ENCODE data around the gene ZNF547.

Gene ZNF547

DNA sequence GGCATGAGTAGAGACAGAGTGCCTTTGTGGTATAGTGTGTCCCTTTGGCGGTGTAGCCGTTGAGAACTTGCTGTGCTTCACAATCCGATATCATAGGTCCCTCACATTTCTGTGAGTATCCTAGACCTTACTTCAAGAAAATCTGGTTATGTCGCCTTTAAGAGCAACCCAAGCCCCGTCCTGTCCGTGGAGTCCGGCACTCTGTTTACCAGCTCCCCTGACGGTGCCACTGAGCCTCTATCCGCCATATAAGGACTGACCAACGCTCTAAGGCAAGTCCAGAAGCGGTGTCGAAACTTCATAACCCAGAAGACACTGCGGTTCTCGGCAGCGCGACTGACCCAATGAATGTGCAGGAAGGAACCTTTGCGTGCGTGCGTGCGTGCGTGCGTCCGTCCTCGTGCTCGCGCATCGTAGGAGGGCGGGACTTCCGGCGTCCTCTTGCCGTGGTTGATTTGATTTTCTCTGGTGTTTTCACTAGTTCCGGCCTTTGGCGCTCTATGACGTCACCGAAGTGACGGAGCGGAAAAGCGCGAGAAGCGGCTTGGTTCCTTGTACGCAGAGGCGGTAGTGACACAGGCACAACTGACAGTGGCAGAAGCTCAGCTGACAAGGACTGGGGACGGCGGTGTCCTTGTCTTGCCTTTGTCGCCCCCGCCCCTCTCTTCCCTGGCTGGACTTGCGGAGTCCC lies at the start of gene ZNF547, which contains the start of gene TRAPPC2B:
Gene ZNF547, plus strand, starts transcription at position 555 of the 691 bp plus-strand sequence. CDS start 5,005 bp downstream, outside the sequence.
Gene TRAPPC2B, plus strand, starts transcription at position 555 of the 691 bp plus-strand sequence. CDS start 1,283 bp downstream, outside the sequence.
- DNase-seq (ENCODE audit: low spot score): peak; percentile 100

- DNase-seq (ENCODE audit: low spot score): no peak
Measured at GRCh38 chr19:57314146-57314545, 49.2 kb upstream of the ZNF547 start.

DNA sequence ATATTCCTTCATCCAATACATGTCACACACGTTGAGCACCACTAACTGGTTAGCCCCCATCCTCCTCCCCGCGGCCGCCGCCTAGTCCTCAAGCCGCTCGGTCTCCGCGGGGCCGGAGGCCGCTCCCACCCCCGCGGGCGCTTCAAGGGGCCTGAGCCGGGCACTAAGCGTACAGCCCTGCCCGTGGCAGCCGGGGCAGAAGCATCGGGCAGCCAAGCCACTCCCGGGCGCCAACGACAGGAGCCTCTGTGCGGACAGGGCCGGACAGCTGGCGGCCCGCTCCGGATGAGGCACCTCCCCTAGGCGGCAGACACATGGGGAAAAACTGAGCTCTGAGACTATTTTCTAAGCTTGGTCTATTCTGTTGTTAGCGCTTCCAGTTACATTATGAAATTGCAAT lies 45.8 kb upstream of the ZNF547 start:
- no peak for DNase-seq (ENCODE audit: low spot score)

DNA sequence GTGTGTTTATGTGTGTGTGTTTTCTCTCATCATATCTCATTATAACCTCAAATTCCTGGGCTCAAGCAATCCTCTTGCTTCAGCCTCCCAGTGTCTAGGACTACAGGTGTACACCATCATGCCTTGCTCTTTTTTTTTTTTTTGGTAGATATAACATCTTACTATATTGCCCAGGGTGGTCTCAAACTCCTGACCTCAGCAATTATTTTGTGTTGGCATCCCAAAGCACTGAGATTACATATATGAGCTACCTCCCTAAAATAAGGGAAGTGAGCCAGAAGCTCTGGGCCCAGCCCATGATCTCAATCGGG lies 43.5 kb upstream of the ZNF547 start:
- DNase-seq (ENCODE audit: low spot score): no peak

DNA sequence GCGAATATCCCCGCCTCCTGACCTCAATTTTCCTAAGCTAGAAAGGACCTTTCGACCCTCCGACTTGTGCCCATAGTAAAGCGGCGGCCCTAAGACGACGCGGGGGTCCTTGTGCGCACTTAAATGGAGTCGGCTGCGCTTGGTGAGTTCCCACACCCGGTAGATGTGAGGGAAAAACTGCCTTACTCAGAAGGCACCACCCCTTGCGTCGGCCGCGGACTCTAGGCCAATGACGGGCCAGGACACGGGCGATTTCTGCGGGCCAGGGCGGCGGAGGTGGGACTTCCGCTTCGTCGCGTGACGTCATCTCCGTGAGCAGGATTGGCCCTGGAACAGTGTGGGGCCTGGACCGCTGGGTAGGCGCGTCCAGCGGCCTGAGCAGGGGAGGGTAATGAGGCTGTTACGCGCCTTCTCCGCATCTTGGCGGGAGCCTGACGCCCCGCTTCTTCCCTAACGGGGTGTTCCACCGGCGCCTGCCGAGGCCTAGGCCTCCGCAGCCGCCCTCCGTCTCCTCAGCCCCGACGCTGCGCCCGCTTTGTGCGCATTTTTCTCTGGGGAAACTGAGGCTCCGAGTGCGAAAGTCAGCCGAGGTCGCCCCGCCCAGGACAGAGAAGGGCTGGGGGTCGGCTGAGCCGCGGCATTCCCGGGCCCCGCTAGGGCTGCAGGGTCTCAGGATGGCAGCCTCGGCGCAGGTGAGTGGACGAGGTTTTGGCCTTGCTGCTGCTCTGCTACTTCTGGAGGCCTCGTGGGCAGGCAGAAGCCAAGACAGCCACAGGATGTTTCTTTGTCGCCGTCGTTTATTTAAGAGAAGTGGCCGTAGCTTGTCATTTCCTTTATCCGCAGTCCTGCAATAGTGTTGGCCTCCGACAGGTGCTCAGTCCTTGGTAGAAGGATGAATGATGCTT lies 42.9 kb upstream of the ZNF547 start, which contains the start of gene ZNF543:
Gene ZNF543, plus strand, starts transcription at position 293 of the 905 bp plus-strand sequence. Its CDS starts 382 bp downstream, at position 675.
- DNase-seq (ENCODE audit: low spot score): peak; percentile 97

DNA sequence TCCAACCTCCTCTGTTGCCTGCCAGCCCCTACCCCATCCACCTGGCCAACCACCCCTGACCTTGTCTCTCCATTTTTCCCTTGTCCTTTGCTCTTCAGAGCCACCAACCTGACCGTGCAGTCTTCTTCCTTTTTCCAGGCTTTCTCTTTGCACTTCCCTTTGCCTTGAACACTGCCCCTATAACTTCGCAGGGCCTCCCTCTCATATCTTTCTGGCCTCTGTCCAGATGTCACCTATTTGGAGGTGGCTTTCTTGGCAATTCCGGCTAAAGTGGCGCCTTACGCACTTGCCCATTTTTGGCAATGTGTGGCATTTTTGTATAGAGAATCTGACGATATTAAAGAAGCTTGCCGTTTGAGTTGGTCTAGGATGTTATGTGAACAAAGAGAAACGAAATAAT lies 42.2 kb upstream of the ZNF547 start:
- DNase-seq (ENCODE audit: low spot score): no peak

- no peak for DNase-seq (ENCODE audit: low spot score)
Measured at GRCh38 chr19:57321751-57322150, 41.6 kb upstream of the ZNF547 start.

- DNase-seq (ENCODE audit: low spot score): no peak
Measured at GRCh38 chr19:57324992-57325391, 38.4 kb upstream of the ZNF547 start.

GRCh38 chr19:57327993-57328392 lies 35.4 kb upstream of the ZNF547 start:
- no peak for DNase-seq (ENCODE audit: low spot score)

GRCh38 chr19:57334191-57334590 lies 29.2 kb upstream of the ZNF547 start:
- no peak for DNase-seq (ENCODE audit: low spot score)

GRCh38 chr19:57338877-57339276 lies 24.5 kb upstream of the ZNF547 start:
- DNase-seq (ENCODE audit: low spot score): no peak

DNA sequence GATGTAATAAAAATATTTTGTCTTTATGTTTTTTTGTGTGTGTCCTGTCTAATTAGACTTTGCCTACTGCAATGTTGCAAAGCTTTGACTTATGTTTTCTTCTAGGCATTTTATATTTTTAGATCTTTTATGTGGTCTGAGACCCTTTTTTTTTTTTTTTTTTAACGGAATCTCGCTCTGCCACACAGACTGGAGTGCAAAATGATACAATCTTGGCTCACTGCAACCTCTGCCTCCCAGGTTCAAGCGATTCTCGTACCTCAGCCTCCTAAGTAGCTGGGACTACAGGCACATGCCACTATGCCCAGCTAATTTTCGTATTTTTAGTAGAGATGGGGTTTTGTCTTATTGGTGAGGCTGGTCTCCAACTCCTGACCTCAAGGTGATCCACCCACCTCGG lies 20.8 kb upstream of the ZNF547 start:
- DNase-seq (ENCODE audit: low spot score): no peak

DNA sequence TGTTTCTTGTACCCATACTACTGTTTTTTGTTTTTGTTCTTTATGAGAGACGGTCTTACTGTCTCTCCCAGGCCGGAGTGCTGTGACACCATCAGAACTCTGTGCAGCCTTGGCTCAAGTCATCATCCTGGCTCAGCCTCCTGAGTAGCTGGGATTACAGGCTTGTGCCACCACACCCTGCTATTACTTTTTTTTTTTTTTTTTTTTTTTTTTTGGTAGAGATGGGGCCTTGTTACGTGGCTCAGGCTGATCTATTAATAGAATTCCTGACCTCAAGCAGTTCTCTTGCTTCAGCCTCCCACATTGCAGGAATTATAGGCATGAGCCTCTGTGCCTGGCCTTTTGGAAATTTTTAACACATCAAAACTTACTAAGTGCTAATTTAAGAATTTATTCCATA lies 15.2 kb upstream of the ZNF547 start:
- no peak for DNase-seq (ENCODE audit: low spot score)

GRCh38 chr19:57350877-57351805 lies 12.2 kb upstream of the ZNF547 start, which contains the start of gene ZNF304:
ZNF304 (plus strand) TSS chr19:57351271; CDS start chr19:57351665, 394 bp downstream.
- peak; percentile 94 for DNase-seq (ENCODE audit: low spot score)

DNA sequence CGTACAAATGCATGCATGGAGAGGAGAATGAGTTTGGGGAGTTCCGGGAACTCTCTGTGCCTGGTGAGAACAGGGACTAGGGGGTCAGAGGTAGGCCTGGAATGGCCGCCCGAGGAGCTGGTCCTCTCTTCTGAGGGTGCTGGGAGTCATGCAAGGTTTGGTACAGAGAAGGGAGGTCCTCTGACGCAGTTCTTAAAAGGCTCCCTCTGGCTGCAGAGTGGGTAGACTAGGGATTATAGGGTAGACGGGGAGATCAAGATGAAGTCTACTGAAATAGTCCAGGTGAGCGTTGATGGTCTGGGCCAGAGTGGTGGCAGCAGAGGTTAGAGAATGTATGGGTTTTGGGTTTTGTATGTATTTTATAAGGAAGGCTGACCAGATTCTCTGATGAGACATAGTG lies 11.5 kb upstream of the ZNF547 start:
- no peak for DNase-seq (ENCODE audit: low spot score)

- DNase-seq (ENCODE audit: low spot score): no peak
Measured at GRCh38 chr19:57355916-57356315, 7.4 kb upstream of the ZNF547 start.

- DNase-seq (ENCODE audit: low spot score): no peak
Measured at GRCh38 chr19:57357406-57357805, 5.9 kb upstream of the ZNF547 start.

DNA sequence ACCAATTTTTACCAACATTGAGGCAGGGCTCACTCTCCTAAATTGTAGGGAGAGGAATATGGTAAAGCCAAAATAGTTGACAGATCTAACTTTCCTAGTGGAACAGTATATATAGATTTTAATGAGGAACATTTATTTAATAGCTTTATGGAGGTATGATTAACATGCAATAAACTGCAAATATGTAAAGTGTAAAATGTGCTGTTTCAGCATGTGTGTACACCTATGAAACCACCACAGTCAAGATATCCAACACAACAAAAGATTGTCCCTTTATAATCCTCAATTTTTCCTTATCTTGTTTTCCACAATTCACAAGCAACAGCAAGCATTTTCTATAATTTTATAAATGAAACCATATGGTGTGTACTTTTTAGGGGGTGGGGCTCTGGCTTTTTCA lies 4.1 kb upstream of the ZNF547 start:
- no peak for DNase-seq (ENCODE audit: low spot score)

DNA sequence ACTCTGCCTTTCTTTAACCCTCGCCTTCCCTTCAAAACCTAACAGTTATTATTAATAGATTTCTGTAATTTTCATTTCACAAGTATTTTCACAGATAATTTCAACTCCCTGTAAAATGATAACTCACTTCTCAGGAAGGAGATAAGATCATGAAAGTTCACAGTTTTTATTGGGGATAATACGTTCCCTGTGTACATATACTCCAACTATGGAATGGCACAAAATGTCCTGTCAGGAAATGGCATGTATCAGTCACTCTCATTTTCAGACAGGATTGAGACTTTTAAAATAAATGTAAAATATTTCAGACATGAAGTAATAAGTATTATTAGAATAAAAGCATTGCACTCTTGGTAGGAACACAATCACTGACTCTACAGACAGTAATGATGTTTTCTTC lies 932 bp upstream of the ZNF547 start:
- DNase-seq (ENCODE audit: low spot score): no peak

GRCh38 chr19:57363688-57364181 lies 384 bp downstream of the ZNF547 start:
- no peak for DNase-seq (ENCODE audit: low spot score)

DNA sequence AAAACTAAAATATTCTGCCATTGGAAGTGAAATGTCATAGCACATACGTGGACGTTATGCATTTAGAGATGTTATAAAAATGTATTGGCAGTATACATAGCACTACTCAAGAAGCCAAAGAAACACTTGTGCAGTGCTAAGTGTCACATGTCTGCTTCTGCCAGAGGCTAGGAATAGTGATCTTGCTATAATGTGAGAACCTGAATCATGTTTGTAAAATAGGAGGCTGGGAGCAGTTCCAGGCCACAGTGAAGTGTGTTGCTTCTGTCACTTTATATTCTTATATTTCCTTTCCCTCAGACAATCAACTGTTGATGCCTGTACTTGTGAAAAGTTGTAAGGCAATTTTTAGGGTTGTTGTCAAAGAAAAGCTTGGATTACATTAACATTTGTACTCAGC lies 3.4 kb downstream of the ZNF547 start:
- DNase-seq (ENCODE audit: low spot score): no peak

DNA sequence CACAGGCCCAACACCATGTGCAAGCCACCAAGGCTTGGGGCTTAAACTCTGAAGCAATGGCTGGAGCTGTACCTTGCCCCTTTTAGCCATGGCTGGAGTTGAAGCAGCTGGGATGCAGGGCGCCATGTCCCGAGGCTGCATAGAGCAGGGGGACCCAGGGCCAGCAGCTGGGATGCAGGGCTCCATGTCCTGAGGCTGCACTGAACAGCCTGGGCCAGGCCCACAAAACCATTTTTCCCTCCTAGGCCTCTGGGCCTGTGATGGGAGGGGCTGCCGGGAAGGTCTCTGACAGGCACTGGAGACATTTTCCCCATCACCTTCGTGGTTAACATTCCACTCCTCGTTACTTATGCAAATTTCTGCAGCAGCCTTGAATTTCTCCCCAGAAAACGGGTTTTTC lies 10.8 kb downstream of the ZNF547 start:
- DNase-seq (ENCODE audit: low spot score): no peak
